Lung (tissue), 12 donors: ENCODE measurements around the gene GLI2. TPM values are rescaled to one million over a fixed set of nuclear protein-coding genes. Genes with fewer than 3 reads are reported as not detected.

ENCODE experiments used
- ATAC-seq: fragments of 200-7000 bp; cut with Tn5 transposase; one replicate; pipeline ENCODE4 v1.9.1; 2020; ENCODE audit warnings: moderate number of reproducible peaks; ENCODE audit not compliant: insufficient read depth, low FRiP score
- DNase-seq, 3 donors: peaks; one replicate each; pipeline ENCODE4 v3.0.0-alpha.2; 2013 to 2017
- H3K27ac ChIP-seq, 2 donors: one replicate each; pipeline ENCODE4 v1.5.1; 2013; ENCODE audit warnings: mild to moderate bottlenecking in 2 of 2, moderate library complexity in 2 of 2, control low read depth in 1 of 2, inconsistent platforms in 1 of 2, low read depth in 1 of 2, low read length in 1 of 2
- H3K27me3 ChIP-seq, 3 donors: one replicate each; pipeline ENCODE4 v1.5.1; 2013; ENCODE audit warnings: low read length in 2 of 3; ENCODE audit not compliant: control insufficient read depth in 3 of 3, insufficient read depth in 3 of 3
- H3K36me3 ChIP-seq, 4 donors: one replicate each; pipeline ENCODE4 v1.5.1; 2013; ENCODE audit warnings: low read length in 4 of 4, mild to moderate bottlenecking in 1 of 4, moderate library complexity in 1 of 4; ENCODE audit not compliant: control insufficient read depth in 4 of 4, insufficient read depth in 4 of 4
- H3K4me1 ChIP-seq, 5 donors: one replicate each; pipeline ENCODE4 v1.5.1; 2013; ENCODE audit warnings: low read length in 5 of 5, mild to moderate bottlenecking in 2 of 5, moderate library complexity in 1 of 5; ENCODE audit not compliant: control insufficient read depth in 5 of 5, insufficient read depth in 5 of 5
- H3K4me3 ChIP-seq: one replicate; pipeline ENCODE4 v1.5.1; 2013; ENCODE audit warnings: mild to moderate bottlenecking, control low read depth, moderate library complexity
- H3K9ac ChIP-seq, 2 donors: one replicate each; pipeline ENCODE4 v1.5.1; 2013; ENCODE audit warnings: low read length in 2 of 2, control low read depth in 1 of 2; ENCODE audit not compliant: insufficient read depth in 1 of 2
- H3K9me3 ChIP-seq, 4 donors: one replicate each; pipeline ENCODE4 v1.5.1; 2013; ENCODE audit warnings: low read length in 3 of 4, mild to moderate bottlenecking in 1 of 4, moderate library complexity in 1 of 4; ENCODE audit not compliant: control insufficient read depth in 4 of 4, insufficient read depth in 3 of 4
- CTCF ChIP-seq: IDR thresholded peaks from 2 replicates; pipeline ENCODE4 v1.5.1; 2012; ENCODE audit warnings: mild to moderate bottlenecking; ENCODE audit errors: control extremely low read depth, extremely low read depth
- WGBS, 2 donors: extraction: QIAGEN DNeasy Blood & Tissue Kit; methylation state at CpG; one replicate each; pipeline ENCODE4 v1.1.7; 2013; 5-methylcytosine and 5-hydroxymethylcytosine counted together
- polyA plus RNA-seq, 2 donors: library from polyadenylated mRNA; stranded (reverse); fragments of 200-250 nt; gene quantifications; one replicate each; pipeline ENCODE4 v1.2.1, GENCODE V29; 2013
- total RNA-seq, 2 donors: library from RNA; depleted of rRNA in 1 of 2; stranded (reverse); fragments of >200 nt in 1 of 2; gene quantifications; one replicate each; pipeline ENCODE4 v1.2.1, GENCODE V29; 2014 to 2021
- donor health status: control.
- donor health status: control.
- donor health status: Bipolar disorder and iron deficiency.
- donor health status: healthy.
- donor health status: DM: yes; HTN: yes; CAD: no.

The GLI2 gene
- total and polyA plus RNA-seq, 4 donors: 1.1 to 9.2 (median 3.5) TPM

GRCh38 chr2:120776649-120777048 is 41.0 kb downstream of the GLI2 start:
- Histone ChIP-seq H3K36me3 (no peaks in the 10 kb centered on the region), H3K9me3 (no peaks in the 10 kb centered on the region), H3K27ac (no peak overlapping the region), H3K4me1 (peaks cover 0 to 29% (median 10%) of the 10 kb centered on the region in 5 donors), H3K9ac (no peak overlapping the region), H3K4me3 (no peak overlapping the region), H3K27me3 (no peaks in the 10 kb centered on the region)
- no peak for TF ChIP-seq CTCF
- WGBS, 2 donors: 84 to 95% methylated on average over 8 to 9 of the region's 9 CpGs
- no peak for ATAC-seq
- DNase-seq: no peak

GRCh38 chr2:120777170-120777751 is 41.6 kb downstream of the GLI2 start:
- ATAC-seq: no peak
- H3K9ac ChIP-seq: peak overlapping the region in 1 of 2 donors; percentile 36

GRCh38 chr2:120777787-120778186 is 42.1 kb downstream of the GLI2 start:
- H3K9me3 ChIP-seq: no peaks in the 10 kb centered on the region
- DNase-seq (no peak), ATAC-seq (no peak)
- no peak overlapping the region for H3K27ac ChIP-seq
- H3K36me3 ChIP-seq: no peaks in the 10 kb centered on the region
- H3K9ac ChIP-seq: no peak overlapping the region
- H3K27me3 ChIP-seq: no peaks in the 10 kb centered on the region
- H3K4me3 ChIP-seq: no peak overlapping the region
- H3K4me1 ChIP-seq: peaks cover 0 to 21% (median 7%) of the 10 kb centered on the region in 5 donors
- 88% methylated on average over 5 of the region's 5 CpGs for WGBS, 2 donors
- no peak for TF ChIP-seq CTCF

More at GRCh38 chr2:120777170-120777751, 41.6 kb downstream of the GLI2 start:
- 82 to 85% methylated on average over 14 of the region's 14 CpGs for WGBS, 2 donors
- no peaks in the 10 kb centered on the region for H3K27me3 ChIP-seq
- H3K4me1 ChIP-seq: peaks cover 0 to 23% (median 5%) of the 10 kb centered on the region in 5 donors
- no peak overlapping the region for H3K4me3 ChIP-seq
- no peaks in the 10 kb centered on the region for H3K36me3 ChIP-seq
- TF ChIP-seq CTCF: no peak
- H3K9me3 ChIP-seq: no peaks in the 10 kb centered on the region
- H3K27ac ChIP-seq: no peak overlapping the region
- DNase-seq: peak in 1 of 3 donors; percentile 39

- H3K4me3 ChIP-seq: no peak overlapping the region
- H3K27me3 ChIP-seq: no peaks in the 10 kb centered on the region
- no peak for DNase-seq
- no peak for ATAC-seq
- H3K9me3 ChIP-seq: no peaks in the 10 kb centered on the region
- no peak overlapping the region for H3K9ac ChIP-seq
- no peaks in the 10 kb centered on the region for H3K36me3 ChIP-seq
- TF ChIP-seq CTCF: no peak
- H3K4me1 ChIP-seq: peaks cover 0 to 21% (median 12%) of the 10 kb centered on the region in 5 donors
- 79 to 83% methylated on average over 12 of the region's 12 CpGs for WGBS, 2 donors
- H3K27ac ChIP-seq: no peak overlapping the region
Measured at GRCh38 chr2:120778244-120778643, 42.6 kb downstream of the GLI2 start.
